GM18517 (cell line): ENCODE data around the gene NUDT17.

Experiments used
- ATAC-seq: cut with Tn5 transposase; IDR thresholded peaks from one replicate; pipeline ENCODE4 v1.9.1; 2021; ENCODE audit warnings: mild to moderate bottlenecking, moderate library complexity; ENCODE audit not compliant: unreplicated experiment

NUDT17 gene

GRCh38 chr1:145846201-145846612, 777 bp downstream of the NUDT17 start:
- ATAC-seq: no peak

- ATAC-seq: no peak
These were observed 2.4 kb downstream of the NUDT17 start for GRCh38 chr1:145847827-145848226.

GRCh38 chr1:145849356-145850160, 4.1 kb downstream of the NUDT17 start:
- ATAC-seq: no peak

GRCh38 chr1:145855426-145855948, 10.1 kb downstream of the NUDT17 start:
- no peak for ATAC-seq

- no peak for ATAC-seq
These were observed 11.7 kb downstream of the NUDT17 start for GRCh38 chr1:145857170-145857569.

- ATAC-seq: peak; percentile 8
These were observed 12.9 kb downstream of the NUDT17 start for GRCh38 chr1:145858238-145858900.

- ATAC-seq: peak; percentile 59
These were observed 13.6 kb downstream of the NUDT17 start, which contains the start of gene PIAS3 for GRCh38 chr1:145858901-145859490. TSS of gene PIAS3 (minus strand) at chr1:145859081. CDS start at chr1:145858990, 91 bp downstream.

- peak; percentile 50 for ATAC-seq
These were observed 14.1 kb downstream of the NUDT17 start for GRCh38 chr1:145859491-145860023.

- ATAC-seq: no peak
These were observed 18.0 kb downstream of the NUDT17 start for GRCh38 chr1:145863282-145864018.

- ATAC-seq: no peak
These were observed 22.8 kb downstream of the NUDT17 start for GRCh38 chr1:145868232-145868631.

GRCh38 chr1:145871994-145872924, 26.8 kb downstream of the NUDT17 start:
- no peak for ATAC-seq

- no peak for ATAC-seq
These were observed 29.2 kb downstream of the NUDT17 start for GRCh38 chr1:145874646-145875045.

GRCh38 chr1:145877923-145878486, 32.6 kb downstream of the NUDT17 start:
- ATAC-seq: no peak

GRCh38 chr1:145878724-145879123, 33.3 kb downstream of the NUDT17 start:
- ATAC-seq: no peak

- no peak for ATAC-seq
These were observed 34.3 kb downstream of the NUDT17 start for GRCh38 chr1:145879775-145880174.

GRCh38 chr1:145884675-145885074, 39.2 kb downstream of the NUDT17 start:
- no peak for ATAC-seq

- ATAC-seq: peak; percentile 97
These were observed 40.4 kb downstream of the NUDT17 start, which contains the start of gene ANKRD35 for GRCh38 chr1:145885738-145886287. TSS of gene ANKRD35 (minus strand) at chr1:145885866. CDS start at chr1:145885758, 108 bp downstream.

GRCh38 chr1:145886390-145886789, 41.0 kb downstream of the NUDT17 start:
- no peak for ATAC-seq

- ATAC-seq: no peak
These were observed 41.4 kb downstream of the NUDT17 start for GRCh38 chr1:145886816-145887215.
